HEK293 (cell line): Measurements from ENCODE around the gene MYO1B.

Source experiments
- AEBP2 ChIP-seq: fragments of 450-650 bp; formaldehyde crosslinking; IDR thresholded peaks from 2 replicates; pipeline ENCODE4 v1.5.1; 2016; ENCODE audit warnings: missing biosample characterization, missing genetic modification characterization, borderline replicate concordance
- ATF2 ChIP-seq: fragments of 450-650 bp; formaldehyde crosslinking; IDR thresholded peaks from 2 replicates; pipeline ENCODE4 v1.5.1; 2016; ENCODE audit warnings: missing biosample characterization, missing genetic modification characterization, low read depth
- BCL11A ChIP-seq: fragments of 450-650 bp; formaldehyde crosslinking; IDR thresholded peaks from 2 replicates; pipeline ENCODE4 v1.5.1; 2016; ENCODE audit warnings: low read depth, missing biosample characterization, missing genetic modification characterization
- GLI2 ChIP-seq: fragments of 450-650 bp; formaldehyde crosslinking; IDR thresholded peaks from 2 replicates; pipeline ENCODE4; 2017; ENCODE audit warnings: missing biosample characterization, missing genetic modification characterization, low read depth, borderline replicate concordance
- HOXA7 ChIP-seq: sonication (generic); formaldehyde crosslinking; IDR thresholded peaks from 2 replicates; pipeline ENCODE4 v1.8.1; 2022; ENCODE audit warnings: missing genetic modification reagents, borderline replicate concordance
- HOXC10 ChIP-seq: sonication (generic); formaldehyde crosslinking; IDR thresholded peaks from 2 replicates; pipeline ENCODE4 v1.8.1; 2023; ENCODE audit warnings: mild to moderate bottlenecking, missing genetic modification reagents
- IKZF3 ChIP-seq: fragments of 450-650 bp; IDR thresholded peaks from 2 replicates; pipeline ENCODE4 v1.5.0; 2018; ENCODE audit warnings: missing biosample characterization, mild to moderate bottlenecking, missing genetic modification characterization, moderate library complexity
- KLF8 ChIP-seq: fragments of 450-650 bp; formaldehyde crosslinking; IDR thresholded peaks from 2 replicates; pipeline ENCODE4 v1.5.1; 2016; ENCODE audit warnings: missing biosample characterization, missing genetic modification characterization
- MYNN ChIP-seq: fragments of 450-650 bp; formaldehyde crosslinking; IDR thresholded peaks from 2 replicates; pipeline ENCODE4 v1.5.1; 2016; ENCODE audit warnings: missing biosample characterization, missing genetic modification characterization, borderline replicate concordance
- OSR2 ChIP-seq: fragments of 450-650 bp; formaldehyde crosslinking; IDR thresholded peaks from 2 replicates; pipeline ENCODE4 v1.5.1; 2016; ENCODE audit warnings: missing biosample characterization, missing genetic modification characterization
- REST ChIP-seq: fragments of 450-650 bp; formaldehyde crosslinking; IDR thresholded peaks from 2 replicates; pipeline ENCODE4 v1.5.1; 2016; ENCODE audit warnings: missing biosample characterization, missing genetic modification characterization
- SP7 ChIP-seq: fragments of 450-650 bp; formaldehyde crosslinking; IDR thresholded peaks from 2 replicates; pipeline ENCODE4 v1.5.1; 2016; ENCODE audit warnings: missing biosample characterization, missing genetic modification characterization
- ZNF169 ChIP-seq: fragments of 450-650 bp; formaldehyde crosslinking; IDR thresholded peaks from 2 replicates; pipeline ENCODE4 v1.5.1; 2016; ENCODE audit warnings: missing biosample characterization, missing genetic modification characterization
- ZNF280C ChIP-seq: fragments of 450-650 bp; formaldehyde crosslinking; IDR thresholded peaks from 2 replicates; pipeline ENCODE4 v1.5.1; 2016; ENCODE audit warnings: missing biosample characterization, missing genetic modification characterization
- ZNF292 ChIP-seq: fragments of 450-650 bp; formaldehyde crosslinking; IDR thresholded peaks from 2 replicates; pipeline ENCODE4 v1.5.1; 2016; ENCODE audit warnings: low read depth, missing biosample characterization, missing genetic modification characterization, borderline replicate concordance
- ZNF362 ChIP-seq: fragments of 450-650 bp; formaldehyde crosslinking; IDR thresholded peaks from 2 replicates; pipeline ENCODE4 v1.5.1; 2016; ENCODE audit warnings: missing biosample characterization, missing genetic modification characterization
- ZNF37A ChIP-seq: fragments of 450-650 bp; IDR thresholded peaks from 2 replicates; pipeline ENCODE4 v1.5.1; 2018; ENCODE audit warnings: missing biosample characterization, missing genetic modification characterization
- ZNF416 ChIP-seq: fragments of 450-650 bp; formaldehyde crosslinking; IDR thresholded peaks from 2 replicates; pipeline ENCODE4 v1.5.1; 2016; ENCODE audit warnings: missing biosample characterization, missing genetic modification characterization
- ZNF544 ChIP-seq: fragments of 450-650 bp; formaldehyde crosslinking; IDR thresholded peaks from 2 replicates; pipeline ENCODE4 v1.5.0; 2017; ENCODE audit warnings: missing biosample characterization, missing genetic modification characterization
- ZNF548 ChIP-seq: fragments of 450-650 bp; formaldehyde crosslinking; IDR thresholded peaks from 2 replicates; pipeline ENCODE4 v1.5.1; 2016; ENCODE audit warnings: missing biosample characterization, missing genetic modification characterization
- ZNF580 ChIP-seq: fragments of 450-650 bp; formaldehyde crosslinking; IDR thresholded peaks from 2 replicates; pipeline ENCODE4 v1.5.1; 2016; ENCODE audit warnings: missing biosample characterization, missing genetic modification characterization
- ZNF701 ChIP-seq: fragments of 450-650 bp; formaldehyde crosslinking; IDR thresholded peaks from 2 replicates; pipeline ENCODE4 v1.5.1; 2016; ENCODE audit warnings: missing biosample characterization, missing genetic modification characterization
- ZNF747 ChIP-seq: fragments of 450-650 bp; formaldehyde crosslinking; IDR thresholded peaks from 2 replicates; pipeline ENCODE4 v1.5.1; 2016; ENCODE audit warnings: missing biosample characterization, missing genetic modification characterization
- ZNF837 ChIP-seq: fragments of 450-650 bp; formaldehyde crosslinking; IDR thresholded peaks from 2 replicates; pipeline ENCODE4 v1.5.1; 2016; ENCODE audit warnings: missing biosample characterization, missing genetic modification characterization
- ZSCAN23 ChIP-seq: fragments of 450-650 bp; formaldehyde crosslinking; IDR thresholded peaks from 2 replicates; pipeline ENCODE4 v1.5.1; 2016; ENCODE audit warnings: missing biosample characterization, missing genetic modification characterization
- ZSCAN4 ChIP-seq: fragments of 450-650 bp; formaldehyde crosslinking; IDR thresholded peaks from 2 replicates; pipeline ENCODE4 v1.5.1; 2017; ENCODE audit warnings: missing biosample characterization, missing genetic modification characterization
- ZSCAN5A ChIP-seq: fragments of 450-650 bp; formaldehyde crosslinking; IDR thresholded peaks from 2 replicates; pipeline ENCODE4 v1.5.1; 2016; ENCODE audit warnings: missing biosample characterization, missing genetic modification characterization

The MYO1B gene

GRCh38 chr2:191376981-191377629 is 131.9 kb downstream of the MYO1B start (continued):
- TF ChIP-seq ZNF416 (tag by site-specific recombination) (no peak), ZNF280C (no peak), HOXA7 (CRISPR knock-in tag) (no peak), ZNF701 (tag by site-specific recombination) (no peak), GLI2 (no peak), HOXC10 (no peak), IKZF3 (no peak), ZNF37A (no peak), ZNF747 (tag by site-specific recombination) (no peak), ZSCAN23 (tag by site-specific recombination) (no peak), ZNF837 (tag by site-specific recombination) (no peak), MYNN (tag by site-specific recombination) (no peak), AEBP2 (tag by site-specific recombination) (no peak), ZNF169 (tag by site-specific recombination) (no peak), ZSCAN4 (no peak), ZNF292 (tag by site-specific recombination) (no peak), ZSCAN5A (tag by site-specific recombination) (no peak), ATF2 (tag by site-specific recombination) (no peak), KLF8 (tag by site-specific recombination) (no peak), SP7 (tag by site-specific recombination) (peak; percentile 59; the same call in 1 of the 2 replicates), ZNF544 (tag by site-specific recombination) (no peak), ZNF548 (no peak), BCL11A (no peak), OSR2 (tag by site-specific recombination) (no peak), ZNF362 (tag by site-specific recombination) (no peak), ZNF580 (tag by site-specific recombination) (no peak), REST (tag by site-specific recombination) (no peak)
